Vagina (tissue), 2 donors: ENCODE results near the gene NAXE. TPM values are rescaled to one million over a fixed set of nuclear protein-coding genes. Genes with fewer than 3 reads are reported as not detected.

Source experiments
- DNase-seq, 2 donors: peaks; one replicate each; pipeline ENCODE4 v3.0.0-alpha.2; 2017; ENCODE audit errors: extremely low spot score in 2 of 2
- H3K27ac ChIP-seq: fragments of 200-600 bp; sonication (generic); one replicate; pipeline ENCODE4 v1.5.1; 2019
- H3K27me3 ChIP-seq: fragments of 200-600 bp; sonication (generic); one replicate; pipeline ENCODE4 v1.5.1; 2019
- H3K36me3 ChIP-seq, 2 donors: fragments of 200-600 bp; sonication (generic); one replicate each; pipeline ENCODE4 v1.5.1; 2017 to 2019
- H3K4me1 ChIP-seq: fragments of 200-600 bp; sonication (generic); one replicate; pipeline ENCODE4 v1.5.1; 2019
- H3K4me3 ChIP-seq, 2 donors: fragments of 200-600 bp; sonication (generic); 1 replicate in 1 of 2; 2 replicates in 1 of 2; pipeline ENCODE4 v1.5.1; 2016 to 2019
- H3K9me3 ChIP-seq: fragments of 200-600 bp; sonication (generic); one replicate; pipeline ENCODE4 v1.5.1; 2019
- POLR2A ChIP-seq, 2 donors: fragments of 450-650 bp; IDR thresholded peaks; one replicate each; pipeline ENCODE4 v1.6.1; 2017; ENCODE audit warnings: antibody characterized with exemption in 2 of 2, mild to moderate bottlenecking in 2 of 2, moderate library complexity in 2 of 2
- POLR2AphosphoS5 ChIP-seq, 2 donors: sonication (generic); formaldehyde crosslinking; IDR thresholded peaks; one replicate each; pipeline ENCODE4 v1.9.0; 2017; ENCODE audit warnings: antibody characterized with exemption in 2 of 2, mild to moderate bottlenecking in 2 of 2, low read depth in 1 of 2; ENCODE audit not compliant: insufficient read depth in 1 of 2
- intact Hi-C: fragments of 100-400 bp; cut with DNase I; formaldehyde crosslinking; loops from one replicate; pipeline ENCODE4 v1.15.1; 2023
- total RNA-seq: library from RNA; depleted of rRNA; stranded (reverse); fragments of >200 nt; gene quantifications from one replicate; pipeline ENCODE4 v1.2.3, GENCODE V29; 2016
- TF ChIP-seq, protein P1 (sequence below), 3 experiments: fragments of 450-650 bp in 2 of 3; fragments of 200-600 bp in 1 of 3; sonication (generic) in 1 of 3; IDR thresholded peaks; one replicate each; pipeline ENCODE4 v1.5.1; 2017 to 2019; ENCODE audit warnings: antibody characterized with exemption in 3 of 3, mild to moderate bottlenecking in 2 of 3, moderate library complexity in 2 of 3

The NAXE gene
- total RNA-seq, 1 donor from 2014 or later: 46.7 TPM

GRCh38 chr1:156547982-156548381, 43.6 kb upstream of the NAXE start:
- no peak for DNase-seq
- H3K9me3 ChIP-seq: no peaks in the 10 kb centered on the region
- intact Hi-C loops: no loop called here

DNA sequence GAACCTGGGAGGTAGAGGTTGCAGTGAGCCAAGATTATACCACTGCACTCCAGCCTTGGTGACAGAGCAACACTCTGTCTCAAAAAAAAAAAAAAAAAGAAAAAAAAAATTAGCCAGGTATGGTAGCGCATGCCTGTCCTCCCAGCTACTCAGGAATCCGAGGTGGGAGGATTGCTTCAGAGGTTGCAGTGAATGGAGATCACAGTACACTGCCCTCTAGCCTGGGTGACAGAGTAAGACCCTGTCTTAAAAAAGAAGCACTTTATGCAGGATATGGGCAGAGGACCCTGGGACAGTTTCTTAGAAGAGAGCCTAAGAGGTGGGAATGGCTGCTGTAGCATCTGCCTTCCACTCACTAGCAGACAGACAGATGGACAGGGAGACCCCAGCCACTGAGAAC, 42.2 kb upstream of the NAXE start:
- Histone ChIP-seq H3K4me1 (no peaks in the 10 kb centered on the region), H3K27ac (no peak overlapping the region), H3K27me3 (no peaks in the 10 kb centered on the region), H3K9me3 (no peaks in the 10 kb centered on the region), H3K36me3 (no peaks in the 10 kb centered on the region), H3K4me3 (no peak overlapping the region)
- intact Hi-C loops: no loop called here
- no peak for DNase-seq
- TF ChIP-seq POLR2AphosphoS5 (IDR thresholded peaks at IDR 0.05; ENCODE audit: insufficient read depth in 1 of 2, low read depth in 1 of 2) (no peak), POLR2A (IDR thresholded peaks at IDR 0.05) (no peak)
- TF ChIP-seq, protein P1, sequence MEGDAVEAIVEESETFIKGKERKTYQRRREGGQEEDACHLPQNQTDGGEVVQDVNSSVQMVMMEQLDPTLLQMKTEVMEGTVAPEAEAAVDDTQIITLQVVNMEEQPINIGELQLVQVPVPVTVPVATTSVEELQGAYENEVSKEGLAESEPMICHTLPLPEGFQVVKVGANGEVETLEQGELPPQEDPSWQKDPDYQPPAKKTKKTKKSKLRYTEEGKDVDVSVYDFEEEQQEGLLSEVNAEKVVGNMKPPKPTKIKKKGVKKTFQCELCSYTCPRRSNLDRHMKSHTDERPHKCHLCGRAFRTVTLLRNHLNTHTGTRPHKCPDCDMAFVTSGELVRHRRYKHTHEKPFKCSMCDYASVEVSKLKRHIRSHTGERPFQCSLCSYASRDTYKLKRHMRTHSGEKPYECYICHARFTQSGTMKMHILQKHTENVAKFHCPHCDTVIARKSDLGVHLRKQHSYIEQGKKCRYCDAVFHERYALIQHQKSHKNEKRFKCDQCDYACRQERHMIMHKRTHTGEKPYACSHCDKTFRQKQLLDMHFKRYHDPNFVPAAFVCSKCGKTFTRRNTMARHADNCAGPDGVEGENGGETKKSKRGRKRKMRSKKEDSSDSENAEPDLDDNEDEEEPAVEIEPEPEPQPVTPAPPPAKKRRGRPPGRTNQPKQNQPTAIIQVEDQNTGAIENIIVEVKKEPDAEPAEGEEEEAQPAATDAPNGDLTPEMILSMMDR (IDR thresholded peaks at IDR 0.05): no peak

More at GRCh38 chr1:156547982-156548381, 43.6 kb upstream of the NAXE start:
- Histone ChIP-seq H3K4me1 (no peaks in the 10 kb centered on the region), H3K27ac (no peak overlapping the region), H3K27me3 (no peaks in the 10 kb centered on the region), H3K4me3 (no peak overlapping the region), H3K36me3 (no peaks in the 10 kb centered on the region)
- TF ChIP-seq, protein P1 (IDR thresholded peaks at IDR 0.05): no peak
- no peak for TF ChIP-seq POLR2AphosphoS5 (IDR thresholded peaks at IDR 0.05; ENCODE audit: insufficient read depth in 1 of 2, low read depth in 1 of 2)
- no peak for TF ChIP-seq POLR2A (IDR thresholded peaks at IDR 0.05)

DNA sequence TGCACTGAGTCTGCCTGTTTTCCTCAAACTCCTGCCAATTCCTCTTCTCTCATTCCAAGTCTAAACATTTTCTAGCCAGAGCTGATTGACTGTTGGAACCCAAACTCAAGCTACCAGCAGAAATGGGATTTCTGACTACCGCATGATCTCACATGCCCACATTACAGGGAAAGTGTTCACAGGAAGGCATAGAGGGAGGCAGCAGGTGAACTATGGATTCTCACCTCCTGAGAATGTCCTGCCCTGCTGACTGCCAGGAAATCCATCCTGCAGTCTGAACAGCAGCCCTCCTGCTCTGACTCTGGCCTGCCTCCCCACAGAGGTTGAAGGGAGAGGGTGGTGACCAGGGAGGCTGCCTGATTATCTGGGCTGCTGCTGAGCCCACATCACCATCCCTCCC, 41.7 kb upstream of the NAXE start:
- Histone ChIP-seq H3K27me3 (no peaks in the 10 kb centered on the region), H3K27ac (no peak overlapping the region), H3K36me3 (no peaks in the 10 kb centered on the region), H3K4me1 (no peaks in the 10 kb centered on the region), H3K4me3 (no peak overlapping the region), H3K9me3 (no peaks in the 10 kb centered on the region)
- intact Hi-C loops: no loop called here
- TF ChIP-seq, protein P1 (IDR thresholded peaks at IDR 0.05): no peak
- no peak for TF ChIP-seq POLR2AphosphoS5 (IDR thresholded peaks at IDR 0.05; ENCODE audit: insufficient read depth in 1 of 2, low read depth in 1 of 2)
- no peak for TF ChIP-seq POLR2A (IDR thresholded peaks at IDR 0.05)
- DNase-seq: no peak

GRCh38 chr1:156550346-156550745, 41.2 kb upstream of the NAXE start:
- TF ChIP-seq, protein P1 (IDR thresholded peaks at IDR 0.05): no peak
- TF ChIP-seq POLR2A (IDR thresholded peaks at IDR 0.05): no peak
- no peak for TF ChIP-seq POLR2AphosphoS5 (IDR thresholded peaks at IDR 0.05; ENCODE audit: insufficient read depth in 1 of 2, low read depth in 1 of 2)
- H3K4me3 ChIP-seq: no peak overlapping the region
- H3K27ac ChIP-seq: no peak overlapping the region
- no peaks in the 10 kb centered on the region for H3K27me3 ChIP-seq
- no peaks in the 10 kb centered on the region for H3K9me3 ChIP-seq
- no peaks in the 10 kb centered on the region for H3K36me3 ChIP-seq
- no peaks in the 10 kb centered on the region for H3K4me1 ChIP-seq
- no peak for DNase-seq
- intact Hi-C loops: no loop called here

DNA sequence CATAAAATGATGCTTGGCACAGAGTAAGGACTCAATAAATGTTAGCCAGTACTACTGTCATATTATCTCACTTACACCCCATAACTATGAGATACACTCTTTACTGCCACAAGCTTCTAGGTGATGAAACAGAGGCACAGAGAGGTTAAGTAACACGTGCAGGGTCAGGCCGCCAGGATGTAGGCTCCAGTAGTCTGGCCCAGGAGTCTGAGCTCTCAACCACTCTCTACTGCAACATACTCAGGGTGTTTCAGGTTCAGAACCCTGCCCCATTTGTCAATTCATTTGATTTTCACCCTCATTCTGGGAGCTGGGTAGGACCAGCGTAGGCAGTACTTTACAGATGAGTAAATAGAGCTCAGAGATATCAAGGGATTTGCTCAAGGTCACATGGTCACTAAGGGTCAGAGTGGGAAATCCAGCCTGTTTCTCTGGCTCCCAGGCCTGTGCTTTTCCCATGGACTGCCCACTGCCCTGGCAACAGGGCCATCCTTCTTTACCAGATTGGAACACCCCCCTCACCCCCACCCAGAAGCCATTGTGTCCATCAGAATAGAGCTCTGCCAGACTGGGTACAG, 40.4 kb upstream of the NAXE start:
- Histone ChIP-seq H3K27me3 (no peaks in the 10 kb centered on the region), H3K4me1 (no peaks in the 10 kb centered on the region), H3K9me3 (no peaks in the 10 kb centered on the region), H3K36me3 (no peaks in the 10 kb centered on the region), H3K27ac (no peak overlapping the region), H3K4me3 (no peak overlapping the region)
- DNase-seq: no peak
- intact Hi-C loops: no loop called here
- TF ChIP-seq, protein P1 (IDR thresholded peaks at IDR 0.05): no peak
- TF ChIP-seq POLR2A (IDR thresholded peaks at IDR 0.05): no peak
- no peak for TF ChIP-seq POLR2AphosphoS5 (IDR thresholded peaks at IDR 0.05; ENCODE audit: insufficient read depth in 1 of 2, low read depth in 1 of 2)
